ENCODE measurements around the gene OR1M1. TPM values are rescaled to one million over a fixed set of nuclear protein-coding genes. Genes with fewer than 3 reads are reported as not detected.
"Not testable (repeated sequence)": the region's sequence is repeated elsewhere in the genome, so short reads cannot be mapped to it uniquely, and the experiment has no call there.

Gene OR1M1
- not detected for polyA plus RNA-seq (2013, experiment 1 of 2)
- polyA plus RNA-seq (2013, experiment 2 of 2) = not detected

GRCh38 chr19:9086761-9087160 lies at the start of gene OR1M1:
TSS of gene OR1M1 (plus strand) at chr19:9087061. CDS start at chr19:9093245, 6,184 bp downstream.
- Histone ChIP-seq H3K4me3 (ENCODE audit: low read length) (no peak within 1 kb of the TSS), H3K27me3 (ENCODE audit: insufficient read depth, low read length) (no peaks in the 10 kb centered on the region), H3K36me3 (ENCODE audit: insufficient read depth, low read length) (no peaks in the 10 kb centered on the region), H3K4me1 (ENCODE audit: insufficient read depth, low read length) (no peaks in the 10 kb centered on the region), H3K27ac (ENCODE audit: low read depth, low read length) (no peak within 1 kb of the TSS), H3K9me3 (ENCODE audit: insufficient read depth, low read depth, low read length) (peaks cover 13% of the 10 kb centered on the region; the same call in 1 of the 2 replicates), H3K9ac (ENCODE audit: low read depth, low read length) (no peak within 1 kb of the TSS)
- WGBS = 89% methylated on average over 1 of the region's 2 CpGs

GRCh38 chr19:9037400-9038062 lies 49.3 kb upstream of the OR1M1 start:
- WGBS = 90% methylated on average over 8 of the region's 8 CpGs
- H3K36me3 ChIP-seq (ENCODE audit: insufficient read depth, low read length) = no peaks in the 10 kb centered on the region
- no peaks in the 10 kb centered on the region for H3K9me3 ChIP-seq (ENCODE audit: insufficient read depth, low read depth, low read length)
- no peak overlapping the region for H3K27ac ChIP-seq (ENCODE audit: low read depth, low read length)
- no peak overlapping the region for H3K4me3 ChIP-seq (ENCODE audit: low read length)
- H3K4me1 ChIP-seq (ENCODE audit: insufficient read depth, low read length) = no peaks in the 10 kb centered on the region
- no peak overlapping the region for H3K9ac ChIP-seq (ENCODE audit: low read depth, low read length)
- H3K27me3 ChIP-seq (ENCODE audit: insufficient read depth, low read length) = no peaks in the 10 kb centered on the region

GRCh38 chr19:9039728-9040127 lies 47.1 kb upstream of the OR1M1 start:
- H3K4me3 ChIP-seq (ENCODE audit: low read length) = no peak overlapping the region
- no peak overlapping the region for H3K9ac ChIP-seq (ENCODE audit: low read depth, low read length)
- no peaks in the 10 kb centered on the region for H3K36me3 ChIP-seq (ENCODE audit: insufficient read depth, low read length)
- H3K27me3 ChIP-seq (ENCODE audit: insufficient read depth, low read length) = no peaks in the 10 kb centered on the region
- no peaks in the 10 kb centered on the region for H3K4me1 ChIP-seq (ENCODE audit: insufficient read depth, low read length)
- no peak overlapping the region for H3K27ac ChIP-seq (ENCODE audit: low read depth, low read length)
- WGBS = 93% methylated on average over 5 of the region's 5 CpGs
- H3K9me3 ChIP-seq (ENCODE audit: insufficient read depth, low read depth, low read length) = no peaks in the 10 kb centered on the region

- WGBS = 88% methylated on average over 9 of the region's 9 CpGs
- Histone ChIP-seq H3K9me3 (ENCODE audit: insufficient read depth, low read depth, low read length) (no peaks in the 10 kb centered on the region), H3K36me3 (ENCODE audit: insufficient read depth, low read length) (no peaks in the 10 kb centered on the region), H3K27ac (ENCODE audit: low read depth, low read length) (no peak overlapping the region), H3K27me3 (ENCODE audit: insufficient read depth, low read length) (no peaks in the 10 kb centered on the region), H3K4me3 (ENCODE audit: low read length) (no peak overlapping the region), H3K4me1 (ENCODE audit: insufficient read depth, low read length) (no peaks in the 10 kb centered on the region), H3K9ac (ENCODE audit: low read depth, low read length) (no peak overlapping the region)
Measured at GRCh38 chr19:9040131-9040530, 46.7 kb upstream of the OR1M1 start.

- Histone ChIP-seq H3K27ac (ENCODE audit: low read depth, low read length) (no peak overlapping the region), H3K4me1 (ENCODE audit: insufficient read depth, low read length) (no peaks in the 10 kb centered on the region)
- 93% methylated on average over 8 of the region's 8 CpGs for WGBS
Measured at GRCh38 chr19:9041023-9041422, 45.8 kb upstream of the OR1M1 start.

DNA sequence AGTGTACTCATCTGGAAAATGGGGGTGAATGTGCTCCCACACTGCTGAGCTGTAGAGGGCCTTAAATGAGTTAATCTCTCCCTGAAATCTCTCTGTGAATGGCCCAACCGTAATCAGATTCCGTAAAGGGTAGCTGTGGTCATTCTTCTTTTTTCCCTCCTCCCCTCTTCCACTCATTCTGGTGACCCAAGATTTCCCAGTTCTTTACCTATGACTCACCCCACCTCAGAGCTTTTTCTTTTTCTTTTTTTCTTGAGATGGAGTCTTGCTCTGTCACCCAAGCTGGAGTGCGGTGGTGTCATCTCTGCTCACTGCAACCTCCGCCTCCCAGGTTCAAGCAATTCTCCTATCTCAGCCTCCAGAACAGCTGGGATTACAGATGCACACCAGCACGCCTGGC lies 43.3 kb upstream of the OR1M1 start:
- Histone ChIP-seq H3K27me3 (ENCODE audit: insufficient read depth, low read length) (no peaks in the 10 kb centered on the region), H3K4me1 (ENCODE audit: insufficient read depth, low read length) (no peaks in the 10 kb centered on the region), H3K4me3 (ENCODE audit: low read length) (no peak overlapping the region), H3K9me3 (ENCODE audit: insufficient read depth, low read depth, low read length) (no peaks in the 10 kb centered on the region), H3K9ac (ENCODE audit: low read depth, low read length) (no peak overlapping the region), H3K27ac (ENCODE audit: low read depth, low read length) (no peak overlapping the region), H3K36me3 (ENCODE audit: insufficient read depth, low read length) (no peaks in the 10 kb centered on the region)
- WGBS = 90% methylated on average over 5 of the region's 5 CpGs

More at GRCh38 chr19:9041023-9041422, 45.8 kb upstream of the OR1M1 start:
- H3K9me3 ChIP-seq (ENCODE audit: insufficient read depth, low read depth, low read length) = no peaks in the 10 kb centered on the region
- no peaks in the 10 kb centered on the region for H3K27me3 ChIP-seq (ENCODE audit: insufficient read depth, low read length)
- H3K9ac ChIP-seq (ENCODE audit: low read depth, low read length) = no peak overlapping the region
- H3K36me3 ChIP-seq (ENCODE audit: insufficient read depth, low read length) = no peaks in the 10 kb centered on the region
- no peak overlapping the region for H3K4me3 ChIP-seq (ENCODE audit: low read length)

- no peaks in the 10 kb centered on the region for H3K36me3 ChIP-seq (ENCODE audit: insufficient read depth, low read length)
- no peak overlapping the region for H3K9ac ChIP-seq (ENCODE audit: low read depth, low read length)
- no peak overlapping the region for H3K4me3 ChIP-seq (ENCODE audit: low read length)
- 97% methylated on average over 3 of the region's 3 CpGs for WGBS
- no peak overlapping the region for H3K27ac ChIP-seq (ENCODE audit: low read depth, low read length)
- no peaks in the 10 kb centered on the region for H3K9me3 ChIP-seq (ENCODE audit: insufficient read depth, low read depth, low read length)
- H3K4me1 ChIP-seq (ENCODE audit: insufficient read depth, low read length) = no peaks in the 10 kb centered on the region
- no peaks in the 10 kb centered on the region for H3K27me3 ChIP-seq (ENCODE audit: insufficient read depth, low read length)
Measured at GRCh38 chr19:9044449-9044848, 42.4 kb upstream of the OR1M1 start.

- Histone ChIP-seq H3K9me3 (ENCODE audit: insufficient read depth, low read depth, low read length) (no peaks in the 10 kb centered on the region), H3K4me1 (ENCODE audit: insufficient read depth, low read length) (no peaks in the 10 kb centered on the region), H3K4me3 (ENCODE audit: low read length) (no peak overlapping the region), H3K27ac (ENCODE audit: low read depth, low read length) (no peak overlapping the region), H3K9ac (ENCODE audit: low read depth, low read length) (no peak overlapping the region), H3K36me3 (ENCODE audit: insufficient read depth, low read length) (no peaks in the 10 kb centered on the region), H3K27me3 (ENCODE audit: insufficient read depth, low read length) (no peaks in the 10 kb centered on the region)
- WGBS = 77% methylated on average over 4 of the region's 4 CpGs
Measured at GRCh38 chr19:9046694-9047093, 40.2 kb upstream of the OR1M1 start.

DNA sequence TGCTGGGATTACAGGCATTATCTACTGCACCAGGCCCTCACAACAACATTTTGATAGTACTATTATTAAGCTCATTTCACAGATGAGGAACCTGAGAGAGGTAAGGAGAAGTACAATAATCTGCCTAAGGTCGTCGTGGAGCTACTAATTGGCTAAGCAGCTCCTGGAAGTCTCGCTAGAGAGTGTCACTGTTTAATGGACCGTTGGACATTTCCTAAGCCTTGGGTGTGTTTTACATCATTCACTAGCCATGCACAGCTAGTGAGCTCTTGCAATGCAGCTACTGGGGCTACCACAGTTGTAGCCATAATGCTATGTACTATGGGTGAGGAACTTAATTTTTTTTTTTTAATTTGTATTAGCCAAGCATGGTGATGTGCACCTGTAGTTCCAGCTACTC lies 34.0 kb upstream of the OR1M1 start:
- H3K27me3 ChIP-seq (ENCODE audit: insufficient read depth, low read length) = no peaks in the 10 kb centered on the region
- H3K4me3 ChIP-seq (ENCODE audit: low read length) = no peak overlapping the region
- no peaks in the 10 kb centered on the region for H3K36me3 ChIP-seq (ENCODE audit: insufficient read depth, low read length)
- 93% methylated on average over 4 of the region's 4 CpGs for WGBS
- no peaks in the 10 kb centered on the region for H3K9me3 ChIP-seq (ENCODE audit: insufficient read depth, low read depth, low read length)
- peaks cover 16% of the 10 kb centered on the region for H3K4me1 ChIP-seq (ENCODE audit: insufficient read depth, low read length)
- no peak overlapping the region for H3K27ac ChIP-seq (ENCODE audit: low read depth, low read length)
- no peak overlapping the region for H3K9ac ChIP-seq (ENCODE audit: low read depth, low read length)

GRCh38 chr19:9053674-9054073 lies 33.2 kb upstream of the OR1M1 start:
- not testable (repeated sequence) for H3K9ac ChIP-seq (ENCODE audit: low read depth, low read length); H3K27me3 ChIP-seq (ENCODE audit: insufficient read depth, low read length); H3K9me3 ChIP-seq (ENCODE audit: insufficient read depth, low read depth, low read length); H3K4me3 ChIP-seq (ENCODE audit: low read length); H3K36me3 ChIP-seq (ENCODE audit: insufficient read depth, low read length); H3K27ac ChIP-seq (ENCODE audit: low read depth, low read length)
- WGBS = 95% methylated on average over 6 of the region's 6 CpGs
- H3K4me1 ChIP-seq (ENCODE audit: insufficient read depth, low read length) = peaks cover 16% of the 10 kb centered on the region

- Histone ChIP-seq H3K4me1 (ENCODE audit: insufficient read depth, low read length) (peaks cover 16% of the 10 kb centered on the region), H3K9ac (ENCODE audit: low read depth, low read length) (no peak overlapping the region), H3K9me3 (ENCODE audit: insufficient read depth, low read depth, low read length) (no peaks in the 10 kb centered on the region), H3K36me3 (ENCODE audit: insufficient read depth, low read length) (no peaks in the 10 kb centered on the region), H3K27me3 (ENCODE audit: insufficient read depth, low read length) (no peaks in the 10 kb centered on the region), H3K4me3 (ENCODE audit: low read length) (no peak overlapping the region), H3K27ac (ENCODE audit: low read depth, low read length) (peak overlapping the region; percentile 74; the same call in 1 of the 2 replicates)
- 85% methylated on average over 8 of the region's 8 CpGs for WGBS
Measured at GRCh38 chr19:9054207-9054606, 32.7 kb upstream of the OR1M1 start.

- H3K4me1 ChIP-seq (ENCODE audit: insufficient read depth, low read length) = peaks cover 16% of the 10 kb centered on the region
- 0 out of 2 replicates have a peak overlapping the region, but pooled peaks have one; percentile 17 for H3K4me3 ChIP-seq (ENCODE audit: low read length)
- no peaks in the 10 kb centered on the region for H3K27me3 ChIP-seq (ENCODE audit: insufficient read depth, low read length)
- H3K9ac ChIP-seq (ENCODE audit: low read depth, low read length) = no peak overlapping the region
- peak overlapping the region; percentile 74 for H3K27ac ChIP-seq (ENCODE audit: low read depth, low read length)
- 1% methylated on average over 4 of the region's 8 CpGs for WGBS
- H3K36me3 ChIP-seq (ENCODE audit: insufficient read depth, low read length) = no peaks in the 10 kb centered on the region
- H3K9me3 ChIP-seq (ENCODE audit: insufficient read depth, low read depth, low read length) = no peaks in the 10 kb centered on the region
Measured at GRCh38 chr19:9054765-9055164, 32.1 kb upstream of the OR1M1 start.
